GM12878 (cell line): ENCODE data around the gene HIVEP3. TPM values are rescaled to one million over a fixed set of nuclear protein-coding genes. Genes with fewer than 3 reads are reported as not detected.

Experiments used
- ATAC-seq: fragments of 200-7000 bp; cut with Tn5 transposase; 3 replicates; pipeline ENCODE4 v1.9.1; 2020; ENCODE audit warnings: mild to moderate bottlenecking, moderate library complexity
- BruUV-seq: library from RNA; stranded (reverse); fragments of 400-500 nt; replicated peaks from 2 replicates; lab custom pipeline; 2021; lab: Mats Ljungman, UMichigan
- CTCF ChIA-PET: fragments of 300-600 bp; sonication (Branson Sonifier 250); formaldehyde crosslinking; extraction: SDS; loops from one replicate; lab custom pipeline; 2021; ENCODE audit warnings: inconsistent platforms; lab: Yijun Ruan, JAX
- POLR2A ChIA-PET: fragments of 350-600 bp; formaldehyde crosslinking; extraction: SDS; loops from one replicate; lab custom pipeline; 2021; ENCODE audit warnings: inconsistent platforms; lab: Charles Lee
- RAD21 ChIA-PET: fragments of 300-600 bp; sonication (Branson Sonifier 250); formaldehyde crosslinking; loops from one replicate; lab custom pipeline; 2023; ENCODE audit warnings: antibody characterized with exemption; ENCODE audit not compliant: unreplicated experiment; lab: Charles Lee
- SMC1A ChIA-PET: fragments of 300-600 bp; sonication (Branson Sonifier 250); formaldehyde crosslinking; loops from one replicate; lab custom pipeline; 2023; ENCODE audit not compliant: unreplicated experiment, uncharacterized antibody; lab: Charles Lee
- DNase-seq: peaks from one replicate; pipeline ENCODE4 v3.0.0-alpha.2; 2011; ENCODE audit warnings: low read depth, low spot score
- FAIRE-seq: peaks from 3 replicates; lab custom pipeline; 2011; peaks lifted over from hg19 to GRCh38; lab: Jason Lieb, UNC
- H2AFZ ChIP-seq: 2 replicates; pipeline ENCODE4 v1.6.0; 2011; ENCODE audit warnings: low read depth, low read length, control low read depth; ENCODE audit not compliant: control insufficient read depth
- H3K27ac ChIP-seq: 2 replicates; pipeline ENCODE4 v1.5.1; 2011; ENCODE audit warnings: control low read depth; ENCODE audit not compliant: control insufficient read depth, insufficient read depth
- H3K27me3 ChIP-seq, 2 experiments: replicated peaks in 1 of 2; 2 replicates each; pipeline versions ENCODE4 v1.6.0 to v1.6.1; 2011; ENCODE audit warnings: low read length in 1 of 2; ENCODE audit not compliant: control insufficient read depth in 2 of 2, insufficient read depth in 2 of 2
- H3K36me3 ChIP-seq, 2 experiments: 2 replicates each; pipeline ENCODE4 v1.5.1; 2011; ENCODE audit warnings: low read length in 1 of 2; ENCODE audit not compliant: control insufficient read depth in 2 of 2, insufficient read depth in 2 of 2
- H3K4me1 ChIP-seq: 2 replicates; pipeline ENCODE4 v1.6.1; 2011; ENCODE audit warnings: mild to moderate bottlenecking, low read length, moderate library complexity, mixed read lengths; ENCODE audit not compliant: control insufficient read depth, insufficient read depth
- H3K4me2 ChIP-seq: 2 replicates; pipeline ENCODE4 v1.6.0; 2011; ENCODE audit warnings: control low read depth; ENCODE audit not compliant: control insufficient read depth, insufficient read depth
- H3K4me3 ChIP-seq: fragments of 200-600 bp; sonication (generic); 2 replicates; pipeline ENCODE4 v1.5.1; 2016
- H3K79me2 ChIP-seq: 2 replicates; pipeline ENCODE4 v1.6.0; 2011; ENCODE audit warnings: low read length; ENCODE audit not compliant: control insufficient read depth, insufficient read depth
- H3K9ac ChIP-seq: 2 replicates; pipeline ENCODE4 v1.8.0; 2011; ENCODE audit warnings: low read length, control low read depth, mixed read lengths; ENCODE audit not compliant: control insufficient read depth, insufficient read depth
- H3K9me3 ChIP-seq: replicated peaks from 3 replicates; pipeline ENCODE4 v1.5.1; 2011; ENCODE audit warnings: mild to moderate bottlenecking, low read length; ENCODE audit not compliant: control insufficient read depth, insufficient read depth
- H4K20me1 ChIP-seq: 2 replicates; pipeline ENCODE4 v1.6.0; 2011; ENCODE audit not compliant: control insufficient read depth, insufficient read depth
- CREM ChIP-seq: IDR thresholded peaks from 2 replicates; pipeline ENCODE4 v1.6.1; 2014; ENCODE audit warnings: antibody characterized with exemption, low read depth
- DPF2 ChIP-seq: fragments of 450-650 bp; IDR thresholded peaks from 2 replicates; pipeline ENCODE4 v1.6.1; 2017; ENCODE audit warnings: mild to moderate bottlenecking
- GABPA ChIP-seq: IDR thresholded peaks from 2 replicates; pipeline ENCODE4 v1.6.1; 2014; ENCODE audit warnings: antibody characterized with exemption, low read depth, mild to moderate bottlenecking, inconsistent platforms
- IKZF1 ChIP-seq: fragments of 450-650 bp; conservative IDR thresholded peaks from 2 replicates; pipeline ENCODE4 v1.6.1; 2017; ENCODE audit warnings: antibody characterized with exemption, mild to moderate bottlenecking
- NRF1 ChIP-seq: conservative IDR thresholded peaks from 2 replicates; pipeline ENCODE4 v1.6.1; 2011; ENCODE audit warnings: mild to moderate bottlenecking, low read depth, low read length, improper control_type of control experiment
- RUNX3 ChIP-seq: IDR thresholded peaks from 2 replicates; pipeline ENCODE4 v1.6.1; 2012; ENCODE audit warnings: low read length, inconsistent platforms
- SMC3 ChIP-seq: IDR thresholded peaks from 2 replicates; pipeline ENCODE4 v1.6.1; 2011; ENCODE audit warnings: low read length, improper control_type of control experiment, borderline replicate concordance
- SPI1 ChIP-seq: IDR thresholded peaks from 2 replicates; pipeline ENCODE4 v1.6.1; 2011; ENCODE audit warnings: low read depth, mild to moderate bottlenecking, low read length, moderate library complexity, borderline replicate concordance; ENCODE audit not compliant: insufficient read depth
- STAT1 ChIP-seq: fragments of 450-650 bp; conservative IDR thresholded peaks from 2 replicates; pipeline ENCODE4 v1.6.1; 2014; ENCODE audit warnings: antibody characterized with exemption, mild to moderate bottlenecking
- WGBS: methylation state at CpG from one replicate; pipeline ENCODE4 v1.1.6; 2016; ENCODE audit warnings: low lambda C conversion rate; ENCODE audit not compliant: insufficient replicate concordance, insufficient coverage; ENCODE audit errors: missing lambda C conversion rate; 5-methylcytosine and 5-hydroxymethylcytosine counted together
- in situ Hi-C: fragments of 300-500 bp; cut with MboI; formaldehyde crosslinking; loops from 9 replicates; pipeline ENCODE4 v1.14.3; 2018; ENCODE audit warnings: mixed read lengths
- intact Hi-C: fragments of 100-400 bp; cut with micrococcal nuclease; formaldehyde crosslinking; loops from one replicate; pipeline ENCODE4 v1.14.2; 2022; ENCODE audit not compliant: unreplicated experiment
- polyA plus RNA-seq, 11 experiments: library from polyadenylated mRNA; depleted of rRNA in 4 of 11; unstranded in 6 of 11; stranded (reverse) in 5 of 11; fragments of >200 nt; fragmentation: Nextera tagmentation in 4 of 11; fragmentation: Illumina TruSeq in 1 of 11; extraction: Ambion mirVana in 4 of 11; extraction: Trizol in 1 of 11; gene quantifications; 1 replicate in 1 of 11; 2 replicates in 10 of 11; pipeline versions ENCODE4 v1.2.1 to v1.2.3, GENCODE V29; 2011 to 2016; ENCODE audit warnings: inconsistent platforms in 2 of 11, missing spikeins in 2 of 11, low read depth in 1 of 11
- total RNA-seq, 4 experiments: library from RNA; depleted of rRNA in 3 of 4; stranded (reverse); fragments of >200 nt in 3 of 4; fragmentation: Illumina TruSeq in 1 of 4; extraction: Trizol in 1 of 4; gene quantifications; 2 replicates each; pipeline versions ENCODE4 v1.2.1 to v1.2.3, GENCODE V29; 2013 to 2021
- TF ChIP-seq, protein P1 (sequence below): fragments of 450-650 bp; formaldehyde crosslinking; IDR thresholded peaks from 2 replicates; pipeline ENCODE4 v1.5.0; 2022; ENCODE audit warnings: mild to moderate bottlenecking, missing genetic modification characterization

Gene HIVEP3
- total and polyA plus RNA-seq, 10 of the 15 experiments (the other 5 are each of a cell fraction or from before 2014, with no cell fraction given), result 1.8 to 13.6 (median 3.8) TPM

DNA sequence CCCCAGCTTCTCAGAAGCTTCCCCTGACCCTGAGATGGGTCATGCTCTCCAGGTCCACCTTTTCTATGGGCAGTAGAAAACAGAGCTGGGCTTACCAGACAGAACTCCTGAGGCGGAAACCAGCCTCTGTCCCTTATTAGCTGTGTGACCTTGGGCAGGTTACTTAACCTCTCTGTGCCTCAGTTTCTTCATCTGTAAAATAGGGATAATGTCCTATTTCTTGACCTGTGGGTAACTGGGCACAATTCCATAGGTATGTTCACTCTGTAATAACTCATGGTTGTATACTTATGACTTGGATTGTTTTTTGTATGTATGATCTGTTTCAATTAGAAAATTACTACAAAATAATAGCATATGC lies 377.1 kb downstream of the HIVEP3 start (continued):
- TF ChIP-seq, protein P1, sequence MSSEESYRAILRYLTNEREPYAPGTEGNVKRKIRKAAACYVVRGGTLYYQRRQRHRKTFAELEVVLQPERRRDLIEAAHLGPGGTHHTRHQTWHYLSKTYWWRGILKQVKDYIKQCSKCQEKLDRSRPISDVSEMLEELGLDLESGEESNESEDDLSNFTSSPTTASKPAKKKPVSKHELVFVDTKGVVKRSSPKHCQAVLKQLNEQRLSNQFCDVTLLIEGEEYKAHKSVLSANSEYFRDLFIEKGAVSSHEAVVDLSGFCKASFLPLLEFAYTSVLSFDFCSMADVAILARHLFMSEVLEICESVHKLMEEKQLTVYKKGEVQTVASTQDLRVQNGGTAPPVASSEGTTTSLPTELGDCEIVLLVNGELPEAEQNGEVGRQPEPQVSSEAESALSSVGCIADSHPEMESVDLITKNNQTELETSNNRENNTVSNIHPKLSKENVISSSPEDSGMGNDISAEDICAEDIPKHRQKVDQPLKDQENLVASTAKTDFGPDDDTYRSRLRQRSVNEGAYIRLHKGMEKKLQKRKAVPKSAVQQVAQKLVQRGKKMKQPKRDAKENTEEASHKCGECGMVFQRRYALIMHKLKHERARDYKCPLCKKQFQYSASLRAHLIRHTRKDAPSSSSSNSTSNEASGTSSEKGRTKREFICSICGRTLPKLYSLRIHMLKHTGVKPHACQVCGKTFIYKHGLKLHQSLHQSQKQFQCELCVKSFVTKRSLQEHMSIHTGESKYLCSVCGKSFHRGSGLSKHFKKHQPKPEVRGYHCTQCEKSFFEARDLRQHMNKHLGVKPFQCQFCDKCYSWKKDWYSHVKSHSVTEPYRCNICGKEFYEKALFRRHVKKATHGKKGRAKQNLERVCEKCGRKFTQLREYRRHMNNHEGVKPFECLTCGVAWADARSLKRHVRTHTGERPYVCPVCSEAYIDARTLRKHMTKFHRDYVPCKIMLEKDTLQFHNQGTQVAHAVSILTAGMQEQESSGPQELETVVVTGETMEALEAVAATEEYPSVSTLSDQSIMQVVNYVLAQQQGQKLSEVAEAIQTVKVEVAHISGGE (CRISPR knock-in tag), result no peak
- TF ChIP-seq DPF2 (no peak), SMC3 (no peak), SPI1 (no peak), CREM (no peak), IKZF1 (no peak), GABPA (no peak), STAT1 (no peak)

DNA sequence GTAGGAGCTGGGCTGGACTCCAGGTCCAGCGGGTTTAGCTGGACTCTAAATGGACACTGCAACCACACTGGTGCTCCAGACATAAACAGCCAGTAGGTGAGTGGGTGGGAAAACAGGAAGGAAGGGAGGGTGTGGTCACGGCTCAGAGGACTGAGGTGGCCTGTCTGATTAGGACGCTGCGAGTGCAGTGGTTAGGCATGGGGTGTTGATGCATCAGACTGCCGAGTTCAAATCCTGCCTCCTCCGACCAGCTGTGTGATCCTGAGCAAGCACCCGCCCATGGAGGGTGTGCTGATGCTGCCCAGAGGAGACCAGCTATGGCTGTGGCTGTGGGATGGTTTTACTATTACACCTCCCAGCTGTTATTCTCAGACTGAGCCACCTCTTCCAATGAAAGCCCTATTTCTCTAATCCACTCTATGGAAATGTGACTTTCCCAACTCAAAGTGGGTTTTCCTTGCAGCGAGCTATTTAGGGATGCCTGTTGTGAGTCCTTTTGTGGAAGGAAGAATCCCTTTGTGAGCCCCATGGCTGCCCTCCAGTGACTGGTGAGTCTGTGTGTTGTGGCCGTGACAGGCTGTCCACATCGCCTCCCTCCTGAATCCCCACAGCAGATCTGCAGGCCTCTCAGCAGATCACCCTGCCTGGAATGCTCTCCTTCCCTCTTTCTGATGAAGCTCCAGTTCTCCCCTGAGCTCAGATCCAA lies 377.7 kb downstream of the HIVEP3 start:
- no TSS peak for BruUV-seq
- peaks cover 0 to 1% of the 10 kb centered on the region in 2 experiments; a peak in 1 of 4 replicates for H3K36me3 ChIP-seq
- no peak overlapping the region for H2AFZ ChIP-seq
- in situ Hi-C loops, result no loop called here
- peaks cover 3% of the 10 kb centered on the region; the same call in 1 of the 2 replicates for H3K4me1 ChIP-seq
- H3K9me3 ChIP-seq, result no peaks in the 10 kb centered on the region; the same call in 2 of the 3 replicates
- ATAC-seq (peak; percentile 45), DNase-seq (no peak), FAIRE-seq (no peak)
- ChIA-PET RAD21 (no interaction called here), POLR2A (no interaction called here), SMC1A (interaction anchor here (0.6 kb wide), 1 partner anchor 13 kb away, joined by 3 read pairs; no protein-coding TSS in a partner anchor), CTCF (interaction anchor here (0.6 to 1.6 kb wide), 4 partner anchors 20 to 157 kb away, joined by 3 to 5 read pairs (median 3); no protein-coding TSS in a partner anchor)
- H3K4me2 ChIP-seq, result no peak overlapping the region
- H4K20me1 ChIP-seq, result no peaks in the 10 kb centered on the region
- 31% methylated on average over 10 of the region's 10 CpGs for WGBS
- no peak overlapping the region for H3K27ac ChIP-seq
- H3K9ac ChIP-seq, result no peak overlapping the region
- H3K27me3 ChIP-seq, result no peaks in the 10 kb centered on the region
- no peak for TF ChIP-seq NRF1
- peak; percentile 50; the same call in 1 of the 2 replicates for TF ChIP-seq RUNX3
- intact Hi-C loops, result no loop called here
- no peak overlapping the region for H3K4me3 ChIP-seq
- H3K79me2 ChIP-seq, result no peaks in the 10 kb centered on the region
